Stimulated activated CD4-positive, alpha-beta T cell treated with anti-CD3 and anti-CD28 coated beads, Interleukin-2, amount 100 ng/mL, for 24 hours (primary cell): Measurements from ENCODE around the gene GBX2.
A peak's percentile ranks its signal among the peaks of the same experiment; 100 is the strongest.

ENCODE experiments used
- DNase-seq, 2 donors: peaks; one replicate each; pipeline ENCODE4 v3.0.0-alpha.2; 2020

The GBX2 gene

GRCh38 chr2:236168110-236169080 lies at the start of gene GBX2:
GBX2 (minus strand) TSS chr2:236168386; CDS start chr2:236167971, 415 bp downstream.
- peak in 1 of 2 donors; percentile 40 for DNase-seq

GRCh38 chr2:236217926-236218325 lies 49.7 kb upstream of the GBX2 start:
- DNase-seq = no peak

- no peak for DNase-seq
Observed at GRCh38 chr2:236216711-236217110, 48.5 kb upstream of the GBX2 start.

DNA sequence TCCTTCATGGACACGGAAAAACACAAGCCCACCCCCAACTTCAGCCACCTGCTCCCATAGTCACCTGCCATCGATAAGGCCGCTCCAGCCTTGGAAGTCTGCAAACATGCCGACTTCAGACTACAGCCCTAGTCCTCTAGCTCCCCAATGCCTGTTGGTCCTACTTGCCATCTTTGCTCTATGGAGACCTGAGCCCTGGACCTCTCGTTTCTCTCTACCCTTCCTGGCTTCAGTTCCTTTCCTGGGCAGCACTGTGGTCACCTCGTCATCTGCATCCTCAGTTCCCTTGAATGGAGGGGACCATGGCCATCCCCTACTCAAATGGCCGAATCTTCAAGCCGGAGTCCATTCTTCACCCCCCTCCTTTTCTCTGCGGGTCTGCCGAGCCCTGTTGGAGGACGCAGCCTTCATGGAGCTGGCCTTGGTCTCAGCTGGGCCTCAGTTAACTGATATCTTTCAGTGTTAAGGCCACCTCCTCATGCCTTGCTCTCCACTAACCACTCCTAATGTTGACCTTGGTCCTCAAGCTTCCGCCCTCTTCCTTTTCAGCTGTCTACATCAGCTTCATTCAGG lies 47.7 kb upstream of the GBX2 start:
- DNase-seq = no peak

GRCh38 chr2:236215196-236215595 lies 47.0 kb upstream of the GBX2 start:
- no peak for DNase-seq

GRCh38 chr2:236214376-236214995 lies 46.3 kb upstream of the GBX2 start:
- DNase-seq = no peak

DNA sequence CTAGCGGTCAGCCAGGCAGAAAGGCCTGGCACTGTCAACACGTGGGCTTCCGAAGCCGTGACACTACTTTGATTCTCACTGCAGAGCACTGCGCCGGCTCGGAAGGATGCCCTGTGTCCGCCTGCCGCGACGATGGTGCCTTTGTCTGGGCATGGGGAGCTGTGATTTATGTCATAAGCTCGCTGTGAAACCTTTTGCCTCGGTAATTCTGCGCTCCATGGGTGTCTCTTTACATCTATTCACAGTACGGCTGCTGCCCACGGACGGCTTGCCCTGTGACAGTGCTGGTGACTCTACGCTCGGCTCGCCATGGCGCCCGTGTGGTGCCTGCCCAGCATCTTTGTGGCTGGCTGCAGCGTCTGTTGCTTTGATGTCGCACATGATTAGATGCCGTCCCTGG lies 43.1 kb upstream of the GBX2 start:
- DNase-seq = no peak

DNA sequence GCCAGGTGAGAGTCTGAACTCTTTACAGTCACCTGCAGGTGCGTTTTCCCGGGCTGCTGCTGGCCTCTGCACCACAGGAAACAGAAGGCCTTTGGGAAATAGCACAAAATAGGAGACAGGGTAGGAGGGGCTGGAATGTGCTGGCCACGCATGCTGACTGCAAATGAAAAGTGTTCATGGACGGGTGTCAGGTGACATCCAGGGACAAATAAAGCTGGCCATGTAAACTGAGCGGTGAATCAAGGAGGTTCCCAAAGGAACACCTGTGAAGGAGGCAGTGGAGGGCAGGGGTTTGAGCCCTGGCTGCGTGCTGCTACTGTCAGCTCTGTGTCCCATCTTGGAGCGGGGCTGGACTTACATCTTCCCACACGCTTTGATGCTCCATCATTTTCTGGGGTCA lies 42.4 kb upstream of the GBX2 start:
- no peak for DNase-seq

- no peak for DNase-seq
Observed at GRCh38 chr2:236209996-236210395, 41.8 kb upstream of the GBX2 start.

- no peak for DNase-seq
Observed at GRCh38 chr2:236209535-236209934, 41.3 kb upstream of the GBX2 start.

GRCh38 chr2:236208019-236208926 lies 40.1 kb upstream of the GBX2 start:
- no peak for DNase-seq

DNA sequence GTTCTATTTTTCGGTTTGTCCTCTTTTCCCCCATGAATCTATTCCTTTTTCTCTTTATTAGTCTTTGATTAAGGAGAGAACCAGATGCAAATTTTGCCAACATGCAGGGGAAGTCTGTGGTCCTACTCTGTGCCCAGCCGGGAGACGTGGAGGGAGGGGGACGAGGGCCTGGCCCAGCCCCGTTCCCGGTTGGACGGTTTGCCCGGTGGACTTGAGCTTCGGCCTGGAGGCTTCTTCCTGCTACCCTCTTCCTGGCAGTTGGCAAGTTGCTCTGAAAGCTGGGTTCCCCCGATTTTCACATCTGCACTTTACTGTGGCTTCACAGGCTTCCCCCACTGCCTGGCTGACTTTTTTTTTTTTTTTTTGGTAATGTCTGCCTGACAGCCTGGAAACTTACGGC lies 39.3 kb upstream of the GBX2 start:
- no peak for DNase-seq

DNA sequence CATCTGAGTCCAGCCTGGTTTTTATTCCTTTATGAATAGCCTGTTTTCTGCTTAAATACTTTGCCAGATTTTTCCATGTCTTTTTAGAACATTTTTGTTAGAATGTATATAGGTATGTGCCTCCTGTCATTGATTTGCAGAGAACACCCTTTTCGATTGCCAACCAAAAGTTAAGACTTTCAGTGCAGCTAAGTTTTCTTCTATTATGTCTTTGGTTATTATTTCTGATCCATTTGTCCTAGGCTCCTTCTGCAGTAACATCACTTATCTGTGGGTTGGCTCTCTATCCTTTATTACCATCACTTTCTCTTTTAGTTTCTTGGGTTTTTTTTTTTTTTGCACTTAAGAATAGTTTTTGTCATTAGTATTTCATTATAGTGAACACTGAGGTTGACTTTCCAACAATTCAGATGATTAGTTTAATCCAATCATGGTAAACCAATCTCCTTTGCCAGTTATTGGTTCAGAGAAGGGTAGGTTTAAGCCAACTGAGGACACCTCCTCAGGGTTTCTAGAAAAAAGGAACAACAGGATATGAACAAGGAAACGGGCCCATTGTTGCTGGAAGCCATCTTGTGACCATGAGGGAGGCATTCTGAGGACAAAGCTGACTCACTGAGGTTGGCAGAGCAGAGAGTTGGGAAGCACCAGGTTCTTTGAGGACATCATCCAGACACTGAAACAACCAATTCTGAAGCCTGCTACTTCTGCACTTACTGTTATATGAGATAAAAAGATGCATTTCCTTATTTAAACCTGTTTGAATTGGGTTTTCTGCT lies 37.9 kb upstream of the GBX2 start:
- DNase-seq = no peak

DNA sequence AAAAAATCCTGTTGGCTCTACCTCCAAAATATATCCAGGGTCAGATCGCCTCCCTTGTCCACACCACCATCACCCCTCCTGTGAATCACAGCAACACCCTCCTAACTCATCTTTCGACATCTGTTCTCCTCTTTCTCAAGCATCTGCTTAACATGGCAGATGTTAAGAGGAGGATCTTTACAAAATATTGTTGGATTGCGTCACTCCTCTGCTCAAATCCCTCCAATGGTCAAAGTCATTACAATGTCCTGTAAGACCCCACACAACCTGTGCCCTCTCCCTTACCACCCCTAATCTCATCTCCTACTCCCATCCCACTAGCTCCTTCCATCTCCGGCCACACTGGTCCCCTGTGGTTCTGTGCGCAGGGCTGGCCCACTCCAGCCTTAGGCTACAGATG lies 36.8 kb upstream of the GBX2 start:
- DNase-seq = no peak

GRCh38 chr2:236200378-236200777 lies 32.2 kb upstream of the GBX2 start:
- no peak for DNase-seq

- DNase-seq = no peak
Observed at GRCh38 chr2:236196366-236196765, 28.2 kb upstream of the GBX2 start.

DNA sequence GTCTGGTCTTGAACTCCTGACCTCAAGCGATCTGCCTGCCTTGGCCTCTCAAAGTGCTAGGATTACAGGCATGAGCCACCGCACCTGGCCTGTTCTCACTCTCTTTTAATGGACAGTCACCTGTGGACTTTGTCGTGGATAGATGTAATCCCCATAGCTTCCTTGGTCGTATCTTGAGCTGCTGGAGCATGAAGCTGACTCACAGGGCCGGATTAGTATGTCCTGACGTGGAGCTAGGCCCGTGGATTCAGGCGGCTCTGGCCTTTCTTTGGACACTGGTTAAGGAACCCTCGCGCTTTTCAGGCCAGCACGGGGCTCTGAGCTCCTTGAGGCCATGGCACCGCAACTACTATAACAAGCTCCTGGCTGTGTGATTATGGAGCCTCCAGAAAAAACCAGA lies 27.5 kb upstream of the GBX2 start:
- no peak for DNase-seq

DNA sequence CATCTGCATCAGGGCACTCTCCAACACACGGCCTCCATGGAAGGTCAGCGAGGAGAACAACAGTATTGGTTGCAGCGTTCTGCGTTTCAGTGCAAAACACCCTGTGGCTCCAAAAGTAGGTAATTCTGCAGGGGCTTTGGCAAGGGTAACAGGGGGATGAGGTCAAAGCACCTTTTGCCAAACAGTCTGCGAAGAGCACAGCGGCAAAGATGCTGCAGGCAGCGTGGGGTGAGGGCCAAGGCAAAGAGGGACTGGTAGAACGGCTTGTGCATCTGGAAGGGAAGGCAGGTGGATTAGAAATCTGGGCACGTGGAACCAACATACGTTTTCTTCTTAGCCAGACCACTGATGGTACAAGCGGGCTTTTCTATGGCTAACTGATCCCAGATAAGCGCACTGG lies 26.6 kb upstream of the GBX2 start:
- DNase-seq = no peak

- no peak for DNase-seq
Observed at GRCh38 chr2:236193026-236193425, 24.8 kb upstream of the GBX2 start.

DNA sequence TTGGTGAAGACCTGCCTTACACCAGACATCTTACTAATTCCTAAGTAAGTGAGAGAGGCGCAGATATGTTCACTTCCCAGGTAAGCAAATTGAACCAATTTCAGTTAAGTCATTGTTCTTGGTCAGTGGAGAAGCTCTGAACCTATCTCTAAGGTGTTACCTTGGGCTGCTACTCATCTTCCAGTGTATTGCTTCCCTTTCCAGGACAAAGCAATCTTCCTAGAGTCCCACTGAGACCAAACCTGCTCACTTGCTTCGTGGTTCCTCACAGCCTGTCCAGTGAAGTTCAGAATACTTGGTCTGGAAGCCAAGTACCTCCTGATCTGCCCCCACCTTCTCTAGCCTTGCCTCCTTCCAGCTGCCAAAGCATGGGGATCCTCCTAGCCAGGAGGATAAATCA lies 22.5 kb upstream of the GBX2 start:
- no peak for DNase-seq

GRCh38 chr2:236184701-236185100 lies 16.5 kb upstream of the GBX2 start:
- no peak for DNase-seq

GRCh38 chr2:236180831-236181453 lies 12.8 kb upstream of the GBX2 start:
- peak; percentile 33 to 63 for DNase-seq
